Colonic mucosa (tissue), 4 donors: ENCODE measurements around the gene TAC3. TPM values are rescaled to one million over a fixed set of nuclear protein-coding genes. Genes with fewer than 3 reads are reported as not detected.
A peak's percentile ranks its signal among the peaks of the same experiment; 100 is the strongest.

Experiments used
- DNase-seq: peaks from one replicate; pipeline ENCODE4 v3.0.0-alpha.2; 2020
- H3K27ac ChIP-seq: fragments of 200-600 bp; one replicate; pipeline ENCODE4 v1.8.0; 2021
- H3K27me3 ChIP-seq: fragments of 200-600 bp; one replicate; pipeline ENCODE4 v1.8.0; 2021
- H3K36me3 ChIP-seq: fragments of 200-600 bp; one replicate; pipeline ENCODE4 v1.8.0; 2021
- H3K4me1 ChIP-seq: fragments of 200-600 bp; one replicate; pipeline ENCODE4 v1.8.0; 2021; ENCODE audit warnings: mild to moderate bottlenecking
- H3K4me3 ChIP-seq: fragments of 200-600 bp; one replicate; pipeline ENCODE4 v1.8.0; 2021
- H3K9ac ChIP-seq, 2 donors: one replicate each; pipeline ENCODE4 v1.7.0; 2013; ENCODE audit warnings: control low read depth in 2 of 2, low read depth in 2 of 2, low read length in 2 of 2
- H3K9me3 ChIP-seq: fragments of 200-600 bp; one replicate; pipeline ENCODE4 v1.8.0; 2021
- intact Hi-C: fragments of 100-400 bp; cut with DNase I; formaldehyde crosslinking; loops from one replicate; pipeline ENCODE4 v1.14.1; 2022
- total RNA-seq, 2 donors: library from RNA; stranded (reverse); fragmentation: NEBNext Ultra II Directional in 1 of 2; extraction: Animal tissue kit (Norgen Biotek cat#: 25700) in 1 of 2; gene quantifications; one replicate each; pipeline ENCODE4 v1.2.1, GENCODE V29; 2021
- TF ChIP-seq, protein P1 (sequence below): fragments of 200-600 bp; IDR thresholded peaks from one replicate; pipeline ENCODE4 v1.8.0; 2022; ENCODE audit warnings: antibody characterized with exemption, mild to moderate bottlenecking
- donor health status: healthy.
- donor health status: DM: no; HTN: no; CAD: no.
- donor health status: DM: no; HTN: no; CAD: no.

The TAC3 gene
- total RNA-seq, 2 donors from 2014 or later: 1.9 TPM

DNA sequence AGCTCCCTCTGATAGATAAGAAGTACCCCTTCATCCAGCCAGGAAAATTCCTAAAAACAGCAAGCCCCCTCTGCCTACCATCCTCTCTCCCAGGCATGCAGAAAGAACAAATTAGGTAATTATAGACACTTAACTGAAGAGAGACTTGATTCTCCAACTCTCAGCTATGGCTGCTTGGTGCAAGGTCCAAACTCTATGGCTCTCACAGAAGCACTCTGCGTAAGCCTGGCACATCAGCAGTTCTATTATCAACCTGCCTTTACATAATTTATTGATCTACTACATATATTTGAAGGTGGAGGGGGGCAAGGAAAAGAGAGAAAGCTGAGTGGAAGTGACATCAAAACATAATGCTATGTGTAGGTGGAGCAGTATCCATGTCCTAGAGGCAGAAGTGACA, 34.7 kb upstream of the TAC3 start:
- Histone ChIP-seq H3K4me3 (no peak overlapping the region), H3K9me3 (no peaks in the 10 kb centered on the region), H3K36me3 (no peaks in the 10 kb centered on the region), H3K4me1 (peaks cover 3% of the 10 kb centered on the region), H3K27me3 (no peaks in the 10 kb centered on the region), H3K27ac (peak overlapping the region; percentile 65), H3K9ac (no peak overlapping the region)
- intact Hi-C loops: no loop called here
- TF ChIP-seq, protein P1, sequence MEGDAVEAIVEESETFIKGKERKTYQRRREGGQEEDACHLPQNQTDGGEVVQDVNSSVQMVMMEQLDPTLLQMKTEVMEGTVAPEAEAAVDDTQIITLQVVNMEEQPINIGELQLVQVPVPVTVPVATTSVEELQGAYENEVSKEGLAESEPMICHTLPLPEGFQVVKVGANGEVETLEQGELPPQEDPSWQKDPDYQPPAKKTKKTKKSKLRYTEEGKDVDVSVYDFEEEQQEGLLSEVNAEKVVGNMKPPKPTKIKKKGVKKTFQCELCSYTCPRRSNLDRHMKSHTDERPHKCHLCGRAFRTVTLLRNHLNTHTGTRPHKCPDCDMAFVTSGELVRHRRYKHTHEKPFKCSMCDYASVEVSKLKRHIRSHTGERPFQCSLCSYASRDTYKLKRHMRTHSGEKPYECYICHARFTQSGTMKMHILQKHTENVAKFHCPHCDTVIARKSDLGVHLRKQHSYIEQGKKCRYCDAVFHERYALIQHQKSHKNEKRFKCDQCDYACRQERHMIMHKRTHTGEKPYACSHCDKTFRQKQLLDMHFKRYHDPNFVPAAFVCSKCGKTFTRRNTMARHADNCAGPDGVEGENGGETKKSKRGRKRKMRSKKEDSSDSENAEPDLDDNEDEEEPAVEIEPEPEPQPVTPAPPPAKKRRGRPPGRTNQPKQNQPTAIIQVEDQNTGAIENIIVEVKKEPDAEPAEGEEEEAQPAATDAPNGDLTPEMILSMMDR: no peak
- no peak for DNase-seq

DNA sequence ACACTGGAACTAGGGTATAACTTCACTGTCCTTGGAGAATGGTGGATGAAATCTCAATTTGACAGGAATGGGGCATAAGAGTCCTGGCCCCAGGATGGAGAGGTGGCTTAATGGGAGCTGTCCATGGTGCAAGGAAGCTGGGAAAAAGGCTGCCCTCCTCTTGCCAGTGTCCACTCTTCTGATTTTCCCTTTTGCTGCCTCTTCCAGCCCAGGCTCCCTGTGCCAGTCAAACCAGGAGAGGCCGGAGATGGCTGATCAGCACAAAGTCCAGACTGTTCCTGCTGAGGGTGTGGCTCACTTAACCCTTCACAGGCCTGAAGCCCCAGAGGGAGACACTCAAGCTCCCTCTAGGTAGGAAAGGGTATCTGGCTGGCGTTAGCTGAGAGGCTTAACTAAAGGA, 33.6 kb upstream of the TAC3 start, which contains the start of gene MYO1A:
MYO1A (minus strand) TSS at position 240 of the 400 bp plus-strand sequence. CDS start 1,806 bp downstream, outside the sequence.
- Histone ChIP-seq H3K27me3 (no peaks in the 10 kb centered on the region), H3K4me1 (peaks cover 3% of the 10 kb centered on the region), H3K36me3 (no peaks in the 10 kb centered on the region), H3K4me3 (peak within 1 kb of the TSS; percentile 36), H3K9me3 (no peaks in the 10 kb centered on the region), H3K27ac (peak within 1 kb of the TSS; percentile 65), H3K9ac (peak within 1 kb of the TSS; percentile 32 to 81)
- intact Hi-C loops: no loop called here
- DNase-seq: peak; percentile 85
- TF ChIP-seq, protein P1: no peak

DNA sequence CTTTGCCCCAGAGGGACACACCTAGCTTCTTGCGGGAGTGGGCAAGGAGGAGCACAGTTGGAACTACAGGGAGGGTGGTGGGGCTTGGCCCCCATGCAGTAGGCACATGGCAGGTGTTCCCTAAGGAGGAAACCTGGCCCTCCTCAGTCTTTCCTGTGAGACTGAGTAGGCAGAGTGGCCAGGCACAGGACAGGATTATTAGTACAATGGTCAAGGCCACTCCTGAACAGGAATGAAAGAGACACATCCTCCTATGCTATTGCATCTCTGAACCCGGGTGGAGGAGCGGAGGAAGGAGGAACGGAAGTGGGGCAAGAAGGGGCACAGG, 32.8 kb upstream of the TAC3 start:
- peak overlapping the region; percentile 65 for H3K27ac ChIP-seq
- no peaks in the 10 kb centered on the region for H3K36me3 ChIP-seq
- H3K27me3 ChIP-seq: no peaks in the 10 kb centered on the region
- intact Hi-C loops: no loop called here
- peak overlapping the region; percentile 36 for H3K4me3 ChIP-seq
- H3K9me3 ChIP-seq: no peaks in the 10 kb centered on the region
- peak overlapping the region in 1 of 2 donors; percentile 81 for H3K9ac ChIP-seq
- DNase-seq: peak; percentile 86
- peaks cover 3% of the 10 kb centered on the region for H3K4me1 ChIP-seq
- TF ChIP-seq, protein P1: no peak

DNA sequence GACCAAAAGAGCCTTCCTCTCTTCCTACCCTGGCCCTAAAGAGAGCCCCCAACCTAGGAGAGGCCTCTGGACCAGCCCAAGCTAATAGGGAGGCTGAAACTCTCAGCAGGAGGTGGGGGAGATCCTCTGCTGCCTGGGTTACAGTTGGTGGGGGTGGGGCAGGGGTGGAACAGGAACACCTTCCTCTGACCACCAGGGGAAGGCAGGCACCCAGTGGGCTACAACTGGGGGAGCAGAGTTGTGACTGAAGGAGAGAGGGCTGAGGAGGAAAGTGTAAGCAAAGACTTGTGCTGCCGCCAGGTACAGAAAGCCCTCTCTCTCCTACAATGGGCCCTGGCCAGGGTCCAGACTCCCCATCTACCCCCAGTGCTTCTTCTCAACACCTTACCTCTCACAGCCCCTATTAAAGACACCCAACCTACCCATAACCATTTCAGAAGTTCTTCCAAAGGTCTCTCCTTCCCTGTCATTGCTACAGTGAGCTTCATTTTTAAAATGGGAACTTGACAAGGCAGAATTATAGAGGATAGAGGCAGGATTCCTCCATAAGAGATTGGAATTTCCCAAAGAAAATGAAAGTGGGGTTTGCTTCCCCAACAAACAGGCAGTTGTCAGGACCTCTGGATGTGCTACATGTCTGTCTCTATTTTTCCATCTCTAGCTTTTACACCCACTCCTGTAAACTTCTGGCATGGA, 32.2 kb upstream of the TAC3 start:
- Histone ChIP-seq H3K4me1 (peaks cover 3% of the 10 kb centered on the region), H3K27me3 (no peaks in the 10 kb centered on the region), H3K4me3 (peak overlapping the region; percentile 36), H3K27ac (peak overlapping the region; percentile 65), H3K9ac (peak overlapping the region in 1 of 2 donors; percentile 81), H3K9me3 (no peaks in the 10 kb centered on the region), H3K36me3 (no peaks in the 10 kb centered on the region)
- intact Hi-C loops: no loop called here
- TF ChIP-seq, protein P1: no peak
- DNase-seq: no peak

DNA sequence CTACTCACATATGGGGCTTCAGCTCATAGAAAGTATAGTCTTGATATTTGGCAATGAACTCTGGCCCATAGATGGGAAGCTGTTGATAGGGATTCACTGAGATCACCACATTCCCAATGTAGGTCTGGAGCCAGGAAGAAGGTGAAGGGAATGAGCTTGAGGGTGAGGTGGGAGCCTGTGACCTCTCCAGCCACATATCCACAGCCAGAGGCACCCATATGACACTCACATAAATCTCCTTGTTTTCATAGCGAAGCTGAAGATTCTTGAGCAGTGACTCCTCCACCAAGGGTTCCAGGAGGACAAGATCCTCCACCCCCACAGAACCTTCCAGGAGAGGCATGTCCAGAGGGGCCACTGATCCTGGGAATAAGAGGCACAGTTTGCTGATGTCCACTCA, 31.7 kb upstream of the TAC3 start:
- TF ChIP-seq, protein P1: no peak
- Histone ChIP-seq H3K36me3 (no peaks in the 10 kb centered on the region), H3K27ac (no peak overlapping the region), H3K4me1 (peaks cover 3% of the 10 kb centered on the region), H3K4me3 (peak overlapping the region; percentile 36), H3K9me3 (no peaks in the 10 kb centered on the region), H3K9ac (peak overlapping the region in 1 of 2 donors; percentile 81), H3K27me3 (no peaks in the 10 kb centered on the region)
- intact Hi-C loops: no loop called here
- no peak for DNase-seq
